DOHH2 (cell line): ENCODE results near the gene DOCK1.

Experiments used
- CTCF ChIP-seq: fragments of 200-600 bp; sonication (generic); IDR thresholded peaks from one replicate; pipeline ENCODE4 v1.5.1; 2014; ENCODE audit warnings: antibody characterized with exemption, mild to moderate bottlenecking, low read depth, low read length; ENCODE audit not compliant: poor library complexity, severe bottlenecking
- EZH2phosphoT487 ChIP-seq: fragments of 200-600 bp; sonication (generic); IDR thresholded peaks from 2 replicates; pipeline ENCODE4 v1.6.1; 2017; ENCODE audit warnings: borderline replicate concordance, mild to moderate bottlenecking, antibody characterized with exemption, low read length, moderate library complexity, mixed read lengths

- TF ChIP-seq CTCF (no peak), EZH2phosphoT487 (no peak)
These were observed 438.6 kb downstream of the DOCK1 start for GRCh38 chr10:127343821-127344220.
